KOPT-K1 (cell line): Measurements from ENCODE around the gene PHF3.

Experiments
- H3K27ac ChIP-seq: fragments of 200-600 bp; sonication (generic); 2 replicates; pipeline ENCODE4 v1.5.1; 2016; ENCODE audit warnings: antibody characterized with exemption, mild to moderate bottlenecking, low read depth, low read length; ENCODE audit not compliant: poor library complexity, severe bottlenecking
- H3K36me3 ChIP-seq: fragments of 200-600 bp; sonication (generic); 2 replicates; pipeline ENCODE4 v1.5.1; 2017; ENCODE audit warnings: antibody characterized with exemption, mild to moderate bottlenecking, low read length, moderate library complexity; ENCODE audit not compliant: insufficient read depth
- H3K9me3 ChIP-seq: fragments of 200-600 bp; sonication (generic); 2 replicates; pipeline ENCODE4 v1.5.1; 2017; ENCODE audit warnings: antibody characterized with exemption, low read length, mild to moderate bottlenecking; ENCODE audit not compliant: insufficient read depth, poor library complexity, severe bottlenecking

Gene PHF3

DNA sequence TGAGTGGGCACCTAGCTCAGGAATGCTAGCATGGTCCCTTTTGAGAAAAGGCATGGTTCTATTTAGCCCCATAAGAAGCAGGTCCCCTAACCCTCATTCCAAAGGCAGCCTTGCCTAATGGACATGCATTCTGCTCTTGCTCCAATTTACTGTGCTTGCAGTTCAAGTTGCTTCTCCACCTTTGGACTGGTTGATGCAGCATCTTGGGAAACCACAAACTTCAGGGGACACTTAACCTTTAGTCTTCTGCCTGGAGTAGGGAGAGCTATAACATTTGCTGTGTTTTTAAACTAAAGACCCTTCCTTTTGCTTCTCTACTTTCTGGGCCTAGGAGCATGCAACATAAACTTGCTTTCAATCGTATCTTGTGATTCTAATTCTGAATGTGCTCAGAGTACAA, 5.1 kb upstream of the PHF3 start:
- H3K36me3 ChIP-seq, result no peaks in the 10 kb centered on the region
- H3K27ac ChIP-seq, result no peak overlapping the region
- no peaks in the 10 kb centered on the region for H3K9me3 ChIP-seq

DNA sequence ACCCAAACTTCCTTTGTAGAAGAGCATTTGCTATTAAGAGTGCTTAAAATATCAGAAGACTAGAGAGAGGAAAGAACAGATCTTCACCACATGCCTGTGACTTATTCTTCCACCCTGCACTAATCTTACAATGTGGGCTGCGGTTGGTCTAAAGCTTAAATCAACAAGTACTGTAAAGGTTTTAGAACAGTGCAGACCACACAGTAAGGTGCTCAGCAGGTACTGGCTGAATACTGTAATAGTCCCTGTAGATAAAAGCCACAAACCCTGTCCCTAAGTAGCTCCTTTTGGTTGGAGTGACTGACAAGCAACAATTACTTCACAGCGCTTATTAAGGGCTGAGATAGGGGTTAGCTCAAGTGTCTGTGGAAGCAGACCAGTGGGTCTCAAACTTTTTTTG, 972 bp upstream of the PHF3 start:
- Histone ChIP-seq H3K9me3 (no peaks in the 10 kb centered on the region), H3K27ac (no peak overlapping the region), H3K36me3 (no peaks in the 10 kb centered on the region)

- Histone ChIP-seq H3K9me3 (no peaks in the 10 kb centered on the region), H3K27ac (peak overlapping the region; percentile 90), H3K36me3 (no peaks in the 10 kb centered on the region)
Observed at GRCh38 chr6:63635215-63635587, 401 bp upstream of the PHF3 start.

DNA sequence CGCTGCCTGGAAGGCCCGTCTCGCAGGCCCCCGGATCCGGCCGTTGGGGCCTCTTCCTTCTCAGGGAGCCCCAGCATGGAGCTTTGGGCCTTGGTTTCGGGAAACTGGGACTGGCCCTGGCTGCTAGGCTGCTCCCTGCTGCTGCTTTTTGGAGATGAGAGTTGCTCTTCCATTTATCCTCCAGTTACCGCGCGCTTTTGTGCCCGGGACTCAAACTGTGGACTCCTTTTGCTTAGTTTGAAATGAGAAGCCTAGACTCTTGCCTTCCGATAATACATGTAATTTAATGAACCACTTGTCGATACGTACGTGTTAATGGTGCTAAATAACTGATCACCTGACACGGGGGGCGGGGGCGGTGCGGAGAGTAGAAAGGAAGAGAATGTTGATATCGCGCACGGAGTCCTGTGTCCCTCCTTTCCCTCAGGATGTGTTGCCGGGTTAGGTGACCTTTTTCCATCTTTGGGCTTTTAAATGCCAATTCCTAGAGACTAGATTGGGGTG, 968 bp downstream of the PHF3 start:
- Histone ChIP-seq H3K27ac (peak overlapping the region; percentile 90), H3K36me3 (peaks cover 7% of the 10 kb centered on the region; the same call in 1 of the 2 replicates), H3K9me3 (no peaks in the 10 kb centered on the region)

DNA sequence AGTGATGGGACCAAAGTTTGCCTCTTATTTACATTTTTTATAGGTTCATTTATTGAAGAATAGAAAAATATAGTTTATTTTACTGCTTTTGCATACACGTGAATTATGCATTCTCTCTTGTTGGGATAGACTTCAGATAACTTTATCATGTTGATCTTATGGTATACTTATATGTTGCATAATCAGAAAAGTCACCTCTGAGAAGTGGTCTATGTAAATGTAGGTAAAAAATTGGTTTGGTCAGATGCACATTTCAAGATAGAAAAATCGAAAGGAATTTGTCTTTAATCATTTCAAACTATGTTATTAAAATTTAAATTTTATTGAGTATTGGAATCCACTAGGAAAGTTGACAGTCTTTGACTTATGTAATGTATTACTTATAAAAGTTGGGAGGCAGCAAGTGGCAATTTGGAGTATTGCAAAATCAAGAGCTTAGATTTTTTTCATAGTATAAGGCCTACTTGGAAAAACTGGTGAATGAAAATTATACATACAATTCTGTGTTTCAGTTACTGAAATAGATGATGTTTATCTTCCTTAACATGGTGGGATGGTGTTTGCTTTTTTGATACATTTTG, 2.4 kb downstream of the PHF3 start:
- Histone ChIP-seq H3K27ac (no peak overlapping the region), H3K36me3 (peaks cover 18% of the 10 kb centered on the region), H3K9me3 (no peaks in the 10 kb centered on the region)

DNA sequence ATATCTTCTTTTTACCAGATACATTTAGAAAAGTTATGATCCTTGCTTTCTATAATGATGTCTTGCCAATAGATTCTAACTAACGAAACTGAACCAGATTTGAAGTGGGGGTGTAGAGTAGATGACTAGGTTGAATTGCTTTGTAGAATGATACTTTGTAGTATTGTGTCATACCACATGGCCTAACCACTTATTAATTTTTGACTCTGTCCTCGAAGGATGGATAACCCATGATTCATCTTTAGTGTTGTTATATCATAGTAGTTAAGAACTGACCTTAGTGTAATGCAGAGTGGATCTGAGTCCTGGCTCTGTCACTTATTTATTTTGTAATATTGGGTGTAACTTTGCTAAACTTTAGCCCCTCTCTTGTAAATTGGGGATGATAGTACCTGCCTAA, 4.5 kb downstream of the PHF3 start:
- Histone ChIP-seq H3K27ac (no peak overlapping the region), H3K9me3 (no peaks in the 10 kb centered on the region), H3K36me3 (peaks cover 23% of the 10 kb centered on the region)

GRCh38 chr6:63643862-63644261, 8.3 kb downstream of the PHF3 start:
- Histone ChIP-seq H3K36me3 (peaks cover 49% of the 10 kb centered on the region), H3K9me3 (no peaks in the 10 kb centered on the region), H3K27ac (no peak overlapping the region)

- peaks cover 49% of the 10 kb centered on the region for H3K36me3 ChIP-seq
- no peak overlapping the region for H3K27ac ChIP-seq
- no peaks in the 10 kb centered on the region for H3K9me3 ChIP-seq
Observed at GRCh38 chr6:63644668-63645326, 9.2 kb downstream of the PHF3 start.

DNA sequence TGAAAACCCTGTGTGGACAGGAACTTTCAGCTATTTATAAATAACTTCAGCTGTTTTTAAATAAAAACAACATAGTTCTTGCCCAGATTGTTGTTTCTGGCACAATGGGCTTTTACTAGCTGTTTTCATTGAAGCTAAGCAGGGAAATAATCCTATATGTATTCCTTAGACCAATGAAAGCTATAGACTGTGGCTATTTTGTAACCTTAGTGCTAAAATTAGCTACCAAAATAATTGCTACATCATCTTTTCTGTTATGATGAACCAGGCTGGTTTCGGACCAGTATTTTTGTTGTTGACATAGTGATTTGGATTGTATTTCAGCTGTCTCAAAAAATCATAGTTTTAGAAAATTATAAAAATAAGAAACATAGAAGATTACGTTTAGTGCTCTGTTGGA, 13.7 kb downstream of the PHF3 start:
- no peak overlapping the region for H3K27ac ChIP-seq
- H3K36me3 ChIP-seq, result peaks cover 47% of the 10 kb centered on the region
- peaks cover 7% of the 10 kb centered on the region for H3K9me3 ChIP-seq

DNA sequence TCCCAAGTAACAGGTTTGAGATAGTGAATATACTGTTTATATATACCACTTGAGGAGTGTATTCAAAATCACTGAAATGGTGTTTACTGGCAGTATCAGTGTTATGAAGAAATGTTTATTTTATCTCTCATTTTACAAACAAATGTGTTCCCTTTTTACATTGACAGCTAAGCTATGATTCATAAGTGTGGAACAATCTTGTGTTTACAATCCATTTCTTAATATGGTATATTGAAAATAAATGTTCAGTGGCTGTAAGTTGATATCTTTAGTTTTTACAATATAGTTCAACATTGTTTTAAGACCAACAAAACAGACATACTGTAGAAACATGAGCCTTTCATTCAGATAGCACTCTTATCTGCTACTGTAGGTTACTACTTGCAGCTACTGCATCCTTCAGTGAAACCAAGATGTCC, 14.3 kb downstream of the PHF3 start:
- H3K36me3 ChIP-seq, result peaks cover 44% of the 10 kb centered on the region
- peaks cover 7% of the 10 kb centered on the region for H3K9me3 ChIP-seq
- H3K27ac ChIP-seq, result no peak overlapping the region

GRCh38 chr6:63652980-63653379, 17.4 kb downstream of the PHF3 start:
- H3K27ac ChIP-seq, result no peak overlapping the region
- H3K36me3 ChIP-seq, result peaks cover 21% of the 10 kb centered on the region
- H3K9me3 ChIP-seq, result peaks cover 7% of the 10 kb centered on the region

GRCh38 chr6:63660757-63661156, 25.2 kb downstream of the PHF3 start:
- H3K36me3 ChIP-seq, result peaks cover 4% of the 10 kb centered on the region; the same call in 1 of the 2 replicates
- no peaks in the 10 kb centered on the region for H3K9me3 ChIP-seq
- no peak overlapping the region for H3K27ac ChIP-seq

- Histone ChIP-seq H3K9me3 (no peaks in the 10 kb centered on the region), H3K36me3 (peaks cover 6% of the 10 kb centered on the region; the same call in 1 of the 2 replicates), H3K27ac (no peak overlapping the region)
Observed at GRCh38 chr6:63661769-63662168, 26.2 kb downstream of the PHF3 start.

GRCh38 chr6:63663147-63663955, 27.7 kb downstream of the PHF3 start:
- Histone ChIP-seq H3K27ac (no peak overlapping the region), H3K36me3 (peaks cover 12% of the 10 kb centered on the region), H3K9me3 (no peaks in the 10 kb centered on the region)

GRCh38 chr6:63663956-63664281, 28.3 kb downstream of the PHF3 start:
- Histone ChIP-seq H3K36me3 (peaks cover 16% of the 10 kb centered on the region), H3K9me3 (no peaks in the 10 kb centered on the region), H3K27ac (no peak overlapping the region)
